Measurements from ENCODE around the gene PTPRK.

GRCh38 chr6:128099571-128100197 is 420.7 kb downstream of the PTPRK start:
- TF ChIP-seq CTCF (IDR thresholded peaks at IDR 0.05; ENCODE audit: low read depth, low read length) (no peak), EZH2phosphoT487 (IDR thresholded peaks at IDR 0.05; ENCODE audit: low read depth) (no peak)

All from OCI-LY3 (cell line).